ENCODE data around the gene TDRD9.
A peak's percentile ranks its signal among the peaks of the same experiment; 100 is the strongest.
"Not testable (repeated sequence)": the region's sequence is repeated elsewhere in the genome, so short reads cannot be mapped to it uniquely, and the experiment has no call there.

The TDRD9 gene

DNA sequence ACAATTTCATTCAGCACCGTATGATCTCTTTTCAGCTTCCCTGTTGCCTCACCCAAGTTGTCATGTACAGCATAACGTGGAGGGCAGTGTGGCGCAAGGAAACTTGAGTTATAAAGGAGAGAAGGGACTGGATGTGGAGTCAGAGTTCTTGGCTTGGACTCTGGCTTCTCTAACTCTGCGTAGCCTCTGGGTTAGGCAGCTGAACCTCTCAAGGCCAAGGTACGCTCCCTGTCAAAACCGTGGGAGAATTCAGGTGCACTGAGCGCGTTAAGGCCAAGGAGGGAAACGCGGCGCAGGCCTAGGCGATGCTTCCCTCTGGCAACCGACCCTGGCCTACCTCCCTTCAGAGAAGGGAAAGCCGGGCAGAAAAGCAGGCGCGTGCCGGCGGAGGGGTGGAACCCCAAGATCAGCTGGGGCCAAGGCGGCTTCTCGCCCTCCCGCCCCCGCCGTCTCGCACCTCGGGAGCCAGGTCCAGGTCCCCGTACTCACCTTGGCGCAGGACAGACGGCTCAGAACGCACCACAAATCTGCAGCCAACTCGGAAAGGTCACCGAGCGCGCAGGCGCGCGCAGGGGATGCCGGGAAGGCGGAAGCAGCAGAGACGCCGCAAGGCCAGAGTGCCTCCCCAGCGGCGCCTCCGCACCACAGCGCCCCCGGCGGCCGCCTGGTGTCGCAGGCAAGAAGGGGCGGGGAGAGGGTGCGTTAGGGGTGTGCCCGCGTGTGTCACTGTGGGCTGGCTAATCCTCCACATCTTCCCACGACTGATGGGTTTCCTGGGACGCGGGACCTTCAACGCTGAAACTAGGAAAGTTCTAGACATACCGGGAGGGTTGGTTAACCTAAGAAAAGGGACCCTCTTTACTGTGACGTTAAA, 7.0 kb upstream of the TDRD9 start:
- DNase-seq (ENCODE audit: low spot score), result peak; percentile 96

DNA sequence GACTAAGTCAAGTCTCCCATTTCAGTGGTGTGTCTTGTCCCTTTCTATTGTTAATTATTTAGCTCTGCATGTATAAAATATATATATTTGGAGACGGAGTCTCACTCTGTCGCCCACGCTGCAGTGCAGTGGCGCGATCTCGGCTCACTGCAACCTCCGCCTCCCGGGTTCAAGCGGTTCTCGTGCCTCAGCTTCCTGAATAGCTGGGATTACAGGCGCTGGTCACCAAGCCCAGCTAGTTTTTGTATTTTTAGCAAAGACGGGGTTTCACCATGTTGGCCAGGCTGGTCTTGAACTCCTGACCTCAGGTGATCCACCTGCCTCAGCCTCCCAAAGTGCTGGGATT, 6.4 kb upstream of the TDRD9 start:
- DNase-seq (ENCODE audit: low spot score), result not testable (repeated sequence)

DNA sequence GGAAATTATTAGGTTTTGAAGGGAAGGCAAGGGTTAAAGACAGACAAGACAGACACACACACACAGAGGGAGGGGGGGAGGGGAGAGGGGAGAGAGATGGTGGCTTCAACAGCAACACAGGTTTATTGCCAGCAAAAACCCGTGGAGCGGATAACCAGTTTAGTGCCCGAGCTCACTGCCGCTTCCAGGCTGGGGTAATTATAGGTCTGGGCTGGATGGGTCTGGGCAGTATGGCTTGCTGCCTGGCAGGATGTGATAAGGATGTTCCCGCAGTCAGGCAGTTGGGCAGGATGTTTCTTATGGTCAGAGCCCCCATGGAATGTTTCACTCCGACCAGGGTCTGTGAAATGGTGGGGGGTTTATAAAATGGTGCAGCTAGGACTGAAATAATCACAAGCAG, 4.4 kb upstream of the TDRD9 start:
- no peak for DNase-seq (ENCODE audit: low spot score)

DNA sequence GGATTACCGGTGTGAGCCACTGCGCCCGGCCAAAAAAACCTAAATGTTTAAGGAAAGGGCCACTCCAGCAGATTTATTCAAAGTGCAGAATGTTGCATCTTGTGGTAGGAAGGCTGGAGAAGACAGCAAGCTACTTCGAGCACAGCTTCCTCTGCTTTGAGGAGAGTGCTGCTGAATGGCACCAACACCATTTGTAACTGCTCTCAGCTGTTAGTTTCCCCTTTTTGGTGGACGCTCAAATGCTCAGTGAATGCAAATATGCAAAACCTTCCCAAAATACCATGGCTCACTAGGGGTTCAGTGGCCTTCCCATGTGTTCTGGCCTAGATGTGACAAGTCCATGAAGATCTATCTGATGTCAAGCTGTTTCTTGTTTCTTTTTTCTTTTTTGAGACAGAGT, 2.9 kb upstream of the TDRD9 start:
- no peak for DNase-seq (ENCODE audit: low spot score)

DNA sequence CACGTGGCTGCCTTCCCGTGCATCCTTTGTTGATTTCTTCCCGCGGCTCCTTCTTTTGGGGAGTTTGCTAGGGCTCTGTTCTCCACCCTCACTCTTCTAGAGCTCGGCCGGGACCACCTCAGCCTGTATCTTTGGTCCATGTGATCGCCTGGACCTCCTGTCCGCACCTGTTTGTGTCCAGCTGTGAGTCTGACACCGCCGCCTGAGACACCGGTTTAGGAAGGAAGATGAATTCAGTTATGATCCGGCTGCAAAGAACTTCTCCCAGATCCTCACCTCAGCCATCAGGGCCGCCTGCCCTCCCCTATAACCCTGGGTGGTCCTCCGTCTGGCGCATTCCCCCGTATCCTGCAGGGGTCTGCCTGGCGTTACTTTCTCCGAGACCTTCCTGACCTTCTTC, 690 bp upstream of the TDRD9 start:
- DNase-seq (ENCODE audit: low spot score), result no peak

DNA sequence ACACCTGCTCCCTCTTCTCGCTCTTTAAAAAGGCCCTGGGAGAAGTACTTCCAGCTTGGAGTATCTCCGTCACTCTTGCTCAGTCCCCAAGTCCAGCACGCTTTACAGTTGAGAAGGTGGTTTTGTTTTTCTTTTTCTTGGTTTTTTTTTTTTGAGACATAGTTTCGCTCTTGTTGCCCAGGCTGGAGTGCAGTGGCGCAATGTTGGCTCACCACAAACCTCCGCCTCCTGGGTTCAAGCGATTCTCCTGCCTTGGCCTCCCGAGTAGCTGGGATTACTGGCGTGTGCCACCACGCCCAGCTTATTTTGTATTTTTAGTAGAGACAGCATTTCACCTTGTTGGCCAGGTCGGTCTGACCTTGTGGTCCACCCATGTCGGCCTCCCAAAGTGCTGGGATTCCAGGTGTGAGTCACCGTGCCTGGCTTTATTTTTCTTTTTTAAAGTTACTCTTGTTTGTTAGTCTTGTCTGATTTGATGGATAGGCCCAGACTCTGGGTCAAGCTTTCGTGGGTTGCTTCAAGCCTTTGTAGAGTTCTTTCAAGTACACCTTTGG, 1.9 kb downstream of the TDRD9 start:
- DNase-seq (ENCODE audit: low spot score), result no peak

GRCh38 chr14:103931422-103931821, 3.2 kb downstream of the TDRD9 start:
- DNase-seq (ENCODE audit: low spot score), result no peak

- no peak for DNase-seq (ENCODE audit: low spot score)
Observed at GRCh38 chr14:103932791-103933490, 4.7 kb downstream of the TDRD9 start.

- no peak for DNase-seq (ENCODE audit: low spot score)
Observed at GRCh38 chr14:103935102-103935501, 6.8 kb downstream of the TDRD9 start.

DNA sequence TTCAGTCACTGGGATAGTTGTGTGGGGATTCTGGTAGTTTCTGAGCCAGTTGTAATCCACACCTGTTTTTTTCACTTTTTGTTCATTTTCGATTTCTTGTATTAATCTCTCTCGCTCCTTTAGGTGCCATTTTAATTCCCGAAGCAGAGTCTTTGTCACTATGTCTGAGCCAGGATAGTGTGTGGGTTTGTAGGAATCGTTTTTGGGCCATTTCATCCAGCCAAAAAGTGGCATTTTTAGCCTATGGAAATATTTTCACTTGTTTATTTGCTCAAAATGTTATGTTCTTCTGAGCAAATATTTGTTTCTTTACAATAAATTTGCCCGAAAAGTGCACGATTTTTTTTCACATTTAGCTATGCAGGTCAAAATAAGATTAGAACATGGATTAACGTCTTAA, 13.2 kb downstream of the TDRD9 start:
- DNase-seq (ENCODE audit: low spot score), result no peak

- DNase-seq (ENCODE audit: low spot score), result no peak
Observed at GRCh38 chr14:103941973-103942736, 13.9 kb downstream of the TDRD9 start, which contains the start of gene RD3L. TSS of gene RD3L (minus strand) at chr14:103942529. CDS start at chr14:103941695, 834 bp downstream.

GRCh38 chr14:103943673-103944072, 15.4 kb downstream of the TDRD9 start:
- DNase-seq (ENCODE audit: low spot score), result no peak

DNA sequence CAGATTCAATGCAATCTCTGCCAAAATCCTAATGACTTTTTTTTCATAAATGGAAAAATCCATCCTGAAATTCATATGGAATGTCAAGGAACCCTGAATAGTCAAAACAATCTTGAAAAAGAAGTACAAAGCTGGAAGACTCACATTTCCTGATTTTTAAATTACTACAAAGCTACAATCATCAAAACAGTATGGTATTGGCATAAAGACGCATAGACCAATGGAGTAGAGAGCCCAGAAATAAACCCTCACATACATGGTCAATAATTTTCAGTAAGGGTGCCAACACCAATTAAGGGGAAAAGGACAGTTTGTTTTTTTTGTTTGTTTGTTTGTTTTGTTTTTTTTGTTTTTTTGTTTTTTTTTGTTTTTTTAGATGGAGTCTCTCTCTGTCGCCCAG, 18.7 kb downstream of the TDRD9 start:
- DNase-seq (ENCODE audit: low spot score), result no peak

DNA sequence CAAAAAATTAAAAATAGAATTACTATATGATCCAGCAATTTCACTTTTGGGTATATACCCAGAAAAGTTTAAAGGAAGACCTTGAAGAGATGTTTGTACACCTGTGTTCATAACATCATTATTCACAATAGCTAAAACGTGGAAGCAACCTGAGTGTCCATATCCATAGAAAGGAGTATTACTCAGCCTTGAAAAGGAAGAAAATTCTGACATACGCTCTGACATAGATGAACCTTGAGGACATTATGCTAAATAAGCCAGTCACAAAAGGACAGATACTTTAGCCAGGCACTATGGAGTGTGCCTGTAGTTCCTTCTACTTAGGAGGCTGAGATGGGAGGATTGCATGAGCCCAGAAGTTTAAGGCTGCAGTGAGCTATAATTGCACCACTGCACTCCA, 20.2 kb downstream of the TDRD9 start:
- no peak for DNase-seq (ENCODE audit: low spot score)

GRCh38 chr14:103949131-103949790, 21.0 kb downstream of the TDRD9 start:
- DNase-seq (ENCODE audit: low spot score), result no peak

GRCh38 chr14:103960457-103961055, 32.3 kb downstream of the TDRD9 start:
- DNase-seq (ENCODE audit: low spot score), result no peak

DNA sequence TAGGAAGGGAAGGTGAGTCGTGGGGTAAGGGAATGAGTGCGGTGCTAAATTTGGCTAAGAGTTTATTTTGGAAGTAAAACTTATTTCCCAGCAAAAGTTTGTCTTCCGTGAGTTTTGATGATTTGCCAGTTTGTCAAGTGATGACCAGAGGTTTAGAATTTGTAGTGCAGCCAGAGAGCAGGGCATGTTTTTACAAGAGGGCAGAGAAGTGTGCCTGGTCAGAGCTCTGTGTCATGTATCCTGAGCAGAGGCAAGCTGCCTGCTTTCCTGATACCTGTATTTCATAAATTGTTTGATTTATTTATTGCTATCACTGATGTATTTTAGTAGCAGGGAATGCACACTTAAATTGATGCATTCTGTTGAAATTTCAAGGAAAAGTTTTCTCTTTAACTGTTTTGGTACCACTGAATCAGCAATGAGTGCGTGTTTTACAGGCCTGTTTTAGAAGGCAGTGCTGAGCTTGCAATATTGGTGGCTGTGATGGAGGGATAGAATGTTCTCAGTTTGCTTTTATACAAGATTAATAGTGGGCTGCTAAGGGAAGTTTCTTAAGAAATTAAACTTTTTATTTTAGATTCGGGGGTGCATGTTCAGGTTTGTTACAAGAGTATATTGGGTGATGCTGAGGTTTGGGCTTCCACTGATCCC, 33.8 kb downstream of the TDRD9 start:
- DNase-seq (ENCODE audit: low spot score), result no peak

- DNase-seq (ENCODE audit: low spot score), result no peak
Observed at GRCh38 chr14:103966631-103967030, 38.4 kb downstream of the TDRD9 start.

DNA sequence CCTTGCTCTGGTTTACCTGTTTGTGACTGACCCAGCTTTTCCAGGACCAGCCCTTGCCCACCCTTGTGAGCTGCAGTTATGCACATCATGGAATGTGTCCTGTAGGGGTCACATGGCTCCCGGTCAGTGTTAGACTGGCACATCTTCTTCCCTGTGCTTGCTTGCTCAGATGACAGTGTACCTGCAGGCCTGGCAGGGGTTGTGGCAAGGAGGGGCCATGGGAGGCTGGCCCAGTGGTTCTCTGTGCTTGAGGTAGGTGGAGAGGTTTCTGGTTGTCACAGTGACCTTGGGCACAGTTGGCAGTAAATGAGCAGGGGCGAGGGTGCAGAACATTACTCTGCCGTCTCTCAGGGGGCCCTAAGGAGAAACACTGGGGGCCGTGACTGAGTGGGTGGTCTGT, 41.7 kb downstream of the TDRD9 start:
- no peak for DNase-seq (ENCODE audit: low spot score)

- DNase-seq (ENCODE audit: low spot score), result no peak
Observed at GRCh38 chr14:103973354-103973753, 45.1 kb downstream of the TDRD9 start.

GRCh38 chr14:103974575-103974974, 46.3 kb downstream of the TDRD9 start:
- DNase-seq (ENCODE audit: low spot score), result no peak

All from LoVo (cell line).